C4-2B (cell line): ENCODE measurements around the gene TRAF3IP3.

Source experiments
- CTCF ChIP-seq: fragments of 450-650 bp; conservative IDR thresholded peaks from 2 replicates; pipeline ENCODE4 v1.5.1; 2017; ENCODE audit warnings: mild to moderate bottlenecking
- ZFX ChIP-seq: fragments of 450-650 bp; IDR thresholded peaks from 2 replicates; pipeline ENCODE4 v1.6.1; 2017

- no peak for TF ChIP-seq CTCF
- TF ChIP-seq ZFX, result no peak
Observed at GRCh38 chr1:209789245-209789644, 33.4 kb downstream of the TRAF3IP3 start.
